Parathyroid adenoma (tissue), 2 donors: ENCODE results near the gene LMX1B.

Source experiments
- H2AFZ ChIP-seq: fragments of 300-600 bp; sonication (generic); one replicate; pipeline ENCODE4 v1.7.0; 2017; ENCODE audit warnings: antibody characterized with exemption, mild to moderate bottlenecking
- H3K27ac ChIP-seq: fragments of 300-600 bp; sonication (generic); one replicate; pipeline ENCODE4 v1.7.0; 2017
- H3K27me3 ChIP-seq: fragments of 300-600 bp; sonication (generic); one replicate; pipeline ENCODE4 v1.7.0; 2017; ENCODE audit warnings: low read length; ENCODE audit not compliant: control insufficient read depth, insufficient read depth
- H3K36me3 ChIP-seq: fragments of 300-600 bp; sonication (generic); one replicate; pipeline ENCODE4 v1.7.0; 2017; ENCODE audit warnings: low read length; ENCODE audit not compliant: control insufficient read depth, insufficient read depth
- H3K4me1 ChIP-seq: fragments of 300-600 bp; sonication (generic); one replicate; pipeline ENCODE4 v1.7.0; 2017; ENCODE audit warnings: control low read depth
- H3K4me2 ChIP-seq: fragments of 300-600 bp; sonication (generic); one replicate; pipeline ENCODE4 v1.7.0; 2017; ENCODE audit warnings: low read length
- H3K4me3 ChIP-seq: fragments of 300-600 bp; sonication (generic); one replicate; pipeline ENCODE4 v1.7.0; 2017; ENCODE audit warnings: low read depth, low read length
- H3K79me2 ChIP-seq: fragments of 300-600 bp; sonication (generic); one replicate; pipeline ENCODE4 v1.7.0; 2017; ENCODE audit warnings: control low read depth
- H3K9ac ChIP-seq: fragments of 300-600 bp; sonication (generic); one replicate; pipeline ENCODE4 v1.7.0; 2017; ENCODE audit warnings: mild to moderate bottlenecking
- H3K9me3 ChIP-seq: fragments of 300-600 bp; sonication (generic); one replicate; pipeline ENCODE4 v1.7.0; 2017; ENCODE audit warnings: low read length; ENCODE audit not compliant: control insufficient read depth
- TF ChIP-seq, protein P1 (sequence below): fragments of 300-600 bp; sonication (generic); IDR thresholded peaks from one replicate; pipeline ENCODE4 v1.7.0; 2017; ENCODE audit warnings: antibody characterized with exemption, mild to moderate bottlenecking
- donor health status: primary hyperparathyroidism.

LMX1B gene

DNA sequence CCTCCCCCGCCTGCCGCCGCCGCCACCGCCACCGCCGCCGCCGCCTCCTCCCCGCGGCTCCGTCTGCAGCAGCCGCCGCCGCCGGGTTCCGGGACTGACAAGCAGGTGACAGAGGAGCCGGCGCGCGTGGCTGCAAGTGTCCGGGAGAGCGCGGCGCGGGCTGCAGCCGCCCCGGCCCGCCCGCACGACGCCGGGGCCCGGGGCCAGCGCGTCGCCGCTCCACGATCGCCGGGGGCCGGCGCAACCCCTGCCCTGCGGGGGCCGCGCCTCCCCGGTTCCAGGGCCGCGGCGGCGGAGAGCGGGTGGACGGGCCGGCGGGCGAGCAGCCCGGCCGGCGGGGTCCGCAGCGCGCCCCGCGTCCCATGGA, 343 bp downstream of the LMX1B start:
- Histone ChIP-seq H3K4me2 (peak overlapping the region; percentile 58), H3K27ac (no peak overlapping the region), H3K9me3 (no peaks in the 10 kb centered on the region), H3K27me3 (no peaks in the 10 kb centered on the region), H3K9ac (no peak overlapping the region), H2AFZ (no peak overlapping the region), H3K4me1 (no peaks in the 10 kb centered on the region), H3K79me2 (no peaks in the 10 kb centered on the region), H3K36me3 (no peaks in the 10 kb centered on the region), H3K4me3 (no peak overlapping the region)
- TF ChIP-seq, protein P1, sequence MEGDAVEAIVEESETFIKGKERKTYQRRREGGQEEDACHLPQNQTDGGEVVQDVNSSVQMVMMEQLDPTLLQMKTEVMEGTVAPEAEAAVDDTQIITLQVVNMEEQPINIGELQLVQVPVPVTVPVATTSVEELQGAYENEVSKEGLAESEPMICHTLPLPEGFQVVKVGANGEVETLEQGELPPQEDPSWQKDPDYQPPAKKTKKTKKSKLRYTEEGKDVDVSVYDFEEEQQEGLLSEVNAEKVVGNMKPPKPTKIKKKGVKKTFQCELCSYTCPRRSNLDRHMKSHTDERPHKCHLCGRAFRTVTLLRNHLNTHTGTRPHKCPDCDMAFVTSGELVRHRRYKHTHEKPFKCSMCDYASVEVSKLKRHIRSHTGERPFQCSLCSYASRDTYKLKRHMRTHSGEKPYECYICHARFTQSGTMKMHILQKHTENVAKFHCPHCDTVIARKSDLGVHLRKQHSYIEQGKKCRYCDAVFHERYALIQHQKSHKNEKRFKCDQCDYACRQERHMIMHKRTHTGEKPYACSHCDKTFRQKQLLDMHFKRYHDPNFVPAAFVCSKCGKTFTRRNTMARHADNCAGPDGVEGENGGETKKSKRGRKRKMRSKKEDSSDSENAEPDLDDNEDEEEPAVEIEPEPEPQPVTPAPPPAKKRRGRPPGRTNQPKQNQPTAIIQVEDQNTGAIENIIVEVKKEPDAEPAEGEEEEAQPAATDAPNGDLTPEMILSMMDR, result no peak

DNA sequence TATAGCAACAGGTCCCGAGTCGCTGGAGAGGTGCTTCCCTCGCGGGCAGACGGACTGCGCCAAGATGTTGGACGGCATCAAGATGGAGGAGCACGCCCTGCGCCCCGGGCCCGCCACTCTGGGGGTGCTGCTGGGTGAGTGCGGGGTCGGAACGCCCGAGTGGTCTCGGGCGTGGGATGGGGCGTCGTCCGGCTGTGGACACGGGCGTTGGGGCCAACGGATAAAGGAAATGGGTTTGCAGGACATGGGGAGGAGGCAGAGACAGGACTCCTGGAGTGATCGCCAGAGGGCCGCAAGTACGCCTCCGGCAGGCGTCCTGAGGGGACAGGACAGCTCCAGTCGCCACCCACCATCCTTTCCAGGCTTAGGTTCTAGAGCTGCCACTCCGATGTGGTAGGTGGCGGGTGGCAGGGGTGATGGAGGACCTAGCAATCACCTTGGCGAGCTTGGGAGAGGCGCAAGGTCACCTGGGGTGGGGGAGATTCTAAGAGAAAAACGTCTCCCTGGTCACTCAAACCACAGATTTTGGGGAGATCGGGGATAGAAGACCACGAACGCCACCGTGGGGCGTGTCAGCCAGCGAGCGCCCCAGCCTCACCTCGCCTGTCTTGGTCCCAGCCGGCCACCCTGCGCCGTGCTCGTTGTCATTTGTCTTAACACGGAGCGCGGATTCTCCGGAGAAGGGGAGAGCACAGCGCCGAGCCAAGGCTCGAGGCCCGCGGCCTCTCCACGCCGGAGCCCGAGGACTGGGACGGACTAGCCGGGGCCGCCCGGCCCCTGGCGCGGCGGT, 922 bp downstream of the LMX1B start:
- Histone ChIP-seq H3K4me2 (peak overlapping the region; percentile 58), H3K36me3 (no peaks in the 10 kb centered on the region), H3K27me3 (no peaks in the 10 kb centered on the region), H3K4me3 (peak overlapping the region; percentile 27), H2AFZ (no peak overlapping the region), H3K9ac (no peak overlapping the region), H3K79me2 (no peaks in the 10 kb centered on the region), H3K27ac (no peak overlapping the region), H3K4me1 (no peaks in the 10 kb centered on the region), H3K9me3 (no peaks in the 10 kb centered on the region)
- TF ChIP-seq, protein P1, result no peak

DNA sequence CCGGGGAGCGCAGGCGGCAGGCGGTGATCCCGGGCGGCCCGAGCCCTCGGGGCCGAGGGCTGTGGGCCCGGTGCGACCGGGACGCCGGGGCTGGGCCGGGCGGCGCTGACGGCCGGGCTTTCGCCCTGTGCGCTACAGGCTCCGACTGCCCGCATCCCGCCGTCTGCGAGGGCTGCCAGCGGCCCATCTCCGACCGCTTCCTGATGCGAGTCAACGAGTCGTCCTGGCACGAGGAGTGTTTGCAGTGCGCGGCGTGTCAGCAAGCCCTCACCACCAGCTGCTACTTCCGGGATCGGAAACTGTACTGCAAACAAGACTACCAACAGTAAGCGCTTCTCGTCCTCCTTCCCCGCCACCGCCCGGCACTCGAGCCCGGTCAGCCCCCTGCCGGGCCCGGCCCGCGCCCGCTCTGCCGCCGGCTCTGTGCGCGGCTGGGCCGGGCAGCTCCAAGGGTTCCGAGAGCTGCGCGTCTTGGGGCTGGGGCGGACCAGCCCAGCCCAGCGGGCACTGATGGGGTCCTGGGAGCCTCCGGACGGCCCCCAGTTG, 1.6 kb downstream of the LMX1B start:
- H3K27ac ChIP-seq, result no peak overlapping the region
- TF ChIP-seq, protein P1, result no peak
- no peaks in the 10 kb centered on the region for H3K27me3 ChIP-seq
- no peaks in the 10 kb centered on the region for H3K79me2 ChIP-seq
- no peaks in the 10 kb centered on the region for H3K9me3 ChIP-seq
- H3K4me2 ChIP-seq, result peak overlapping the region; percentile 58
- no peaks in the 10 kb centered on the region for H3K4me1 ChIP-seq
- H2AFZ ChIP-seq, result no peak overlapping the region
- no peak overlapping the region for H3K9ac ChIP-seq
- no peak overlapping the region for H3K4me3 ChIP-seq
- no peaks in the 10 kb centered on the region for H3K36me3 ChIP-seq

DNA sequence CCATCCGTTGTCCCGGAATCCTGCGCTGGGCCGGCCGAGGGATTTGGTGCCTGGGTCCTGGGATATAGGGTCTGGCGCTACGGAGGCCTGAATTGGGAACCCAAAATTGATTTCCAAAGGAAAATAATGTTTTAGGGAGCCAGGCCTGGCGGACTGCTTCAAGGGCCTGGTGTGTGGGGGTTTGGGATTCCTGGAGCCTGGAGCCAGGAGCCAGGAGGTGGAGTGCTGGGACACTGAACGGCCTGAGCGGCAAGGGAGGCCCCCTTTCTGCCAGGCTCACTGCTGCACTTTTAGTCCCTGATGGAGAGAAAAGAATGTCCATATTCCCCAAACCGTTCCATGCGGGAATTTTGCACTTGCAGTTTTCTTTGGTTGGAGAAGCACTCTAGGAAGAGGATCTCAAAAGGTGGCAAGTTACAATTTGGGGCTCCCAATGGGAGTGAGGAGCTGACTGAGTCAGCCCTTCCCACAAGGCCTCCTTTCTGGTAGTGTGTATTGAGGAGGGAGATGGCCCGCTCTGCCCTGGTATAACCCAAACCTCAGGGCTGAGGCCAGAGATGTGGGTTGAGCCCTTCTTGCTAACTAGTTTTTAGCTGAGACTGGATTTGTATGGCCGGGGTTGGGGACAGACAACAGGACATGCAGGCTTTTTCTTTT, 2.2 kb downstream of the LMX1B start:
- H3K4me2 ChIP-seq, result peak overlapping the region; percentile 44
- H3K27me3 ChIP-seq, result no peaks in the 10 kb centered on the region
- H3K9me3 ChIP-seq, result no peaks in the 10 kb centered on the region
- H3K36me3 ChIP-seq, result no peaks in the 10 kb centered on the region
- no peak overlapping the region for H3K9ac ChIP-seq
- H3K4me1 ChIP-seq, result no peaks in the 10 kb centered on the region
- H3K4me3 ChIP-seq, result no peak overlapping the region
- H3K27ac ChIP-seq, result no peak overlapping the region
- H3K79me2 ChIP-seq, result no peaks in the 10 kb centered on the region
- TF ChIP-seq, protein P1, result no peak
- H2AFZ ChIP-seq, result no peak overlapping the region
